ENCODE data around the gene CACNA1C.

DNA sequence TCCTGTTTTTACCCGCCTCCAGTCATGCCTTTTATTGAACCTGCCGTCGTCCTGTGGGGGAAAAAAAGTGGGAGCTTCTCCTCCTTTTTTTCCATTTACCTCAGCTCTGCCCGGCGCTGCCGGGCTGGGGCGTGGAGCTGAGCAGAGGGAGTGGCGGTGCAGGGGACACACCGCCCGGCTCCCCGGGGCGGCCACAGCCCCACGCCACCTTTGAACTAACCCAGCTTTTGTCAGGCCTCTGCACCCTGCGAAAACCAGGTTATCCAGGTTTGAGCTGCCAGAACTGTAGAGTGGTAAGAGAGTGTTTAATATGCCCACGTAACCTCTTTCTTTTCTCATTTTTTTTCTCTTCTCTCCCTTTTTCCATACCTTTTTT, 581.0 kb downstream of the CACNA1C start:
- TF ChIP-seq, protein P1, sequence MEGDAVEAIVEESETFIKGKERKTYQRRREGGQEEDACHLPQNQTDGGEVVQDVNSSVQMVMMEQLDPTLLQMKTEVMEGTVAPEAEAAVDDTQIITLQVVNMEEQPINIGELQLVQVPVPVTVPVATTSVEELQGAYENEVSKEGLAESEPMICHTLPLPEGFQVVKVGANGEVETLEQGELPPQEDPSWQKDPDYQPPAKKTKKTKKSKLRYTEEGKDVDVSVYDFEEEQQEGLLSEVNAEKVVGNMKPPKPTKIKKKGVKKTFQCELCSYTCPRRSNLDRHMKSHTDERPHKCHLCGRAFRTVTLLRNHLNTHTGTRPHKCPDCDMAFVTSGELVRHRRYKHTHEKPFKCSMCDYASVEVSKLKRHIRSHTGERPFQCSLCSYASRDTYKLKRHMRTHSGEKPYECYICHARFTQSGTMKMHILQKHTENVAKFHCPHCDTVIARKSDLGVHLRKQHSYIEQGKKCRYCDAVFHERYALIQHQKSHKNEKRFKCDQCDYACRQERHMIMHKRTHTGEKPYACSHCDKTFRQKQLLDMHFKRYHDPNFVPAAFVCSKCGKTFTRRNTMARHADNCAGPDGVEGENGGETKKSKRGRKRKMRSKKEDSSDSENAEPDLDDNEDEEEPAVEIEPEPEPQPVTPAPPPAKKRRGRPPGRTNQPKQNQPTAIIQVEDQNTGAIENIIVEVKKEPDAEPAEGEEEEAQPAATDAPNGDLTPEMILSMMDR (IDR thresholded peaks at IDR 0.05), result no peak
- no peak for TF ChIP-seq EZH2 (IDR thresholded peaks at IDR 0.05; ENCODE audit: borderline replicate concordance, insufficient read depth, low read depth, low read length, poor library complexity, severe bottlenecking)

Data from B cell (primary cell).